HCT116 (cell line): ENCODE measurements around the gene MMP26.

Experiments used
- CTCF ChIP-seq, 3 experiments: fragments of 200-600 bp in 1 of 3; sonication (generic) in 1 of 3; IDR thresholded peaks in 2 of 3; conservative IDR thresholded peaks in 1 of 3; 2 replicates each; pipeline ENCODE4 v1.5.1; 2012 to 2017; ENCODE audit warnings: low read depth in 2 of 3, low read length in 2 of 3, antibody characterized with exemption in 1 of 3, borderline replicate concordance in 1 of 3, control low read depth in 1 of 3, mild to moderate bottlenecking in 1 of 3, mixed read lengths in 1 of 3, mixed run types in 1 of 3, moderate library complexity in 1 of 3; ENCODE audit not compliant: insufficient read depth in 1 of 3
- EZH2 ChIP-seq: fragments of 200-600 bp; sonication (generic); IDR thresholded peaks from 2 replicates; pipeline ENCODE4 v1.6.1; 2017; ENCODE audit warnings: antibody characterized with exemption, mixed run types
- EZH2phosphoT487 ChIP-seq: fragments of 200-600 bp; IDR thresholded peaks from 2 replicates; pipeline ENCODE4 v1.6.1; 2018; ENCODE audit warnings: antibody characterized with exemption, borderline replicate concordance
- JUND ChIP-seq: IDR thresholded peaks from 2 replicates; pipeline ENCODE4 v1.6.1; 2012
- MAX ChIP-seq: IDR thresholded peaks from 2 replicates; pipeline ENCODE4 v1.6.1; 2012
- POLR2A ChIP-seq: IDR thresholded peaks from 2 replicates; pipeline ENCODE4 v1.7.0; 2011; ENCODE audit warnings: borderline replicate concordance; ENCODE audit not compliant: insufficient read depth, insufficient read length; ENCODE audit errors: extremely low read depth
- POLR2AphosphoS5 ChIP-seq: IDR thresholded peaks from 2 replicates; pipeline ENCODE4 v1.6.1; 2011; ENCODE audit warnings: mild to moderate bottlenecking, low read depth, low read length, moderate library complexity
- RAD21 ChIP-seq: IDR thresholded peaks from 2 replicates; pipeline ENCODE4 v1.6.1; 2012; ENCODE audit warnings: low read depth, mild to moderate bottlenecking
- SRF ChIP-seq: IDR thresholded peaks from 2 replicates; pipeline ENCODE4 v1.6.1; 2012; ENCODE audit warnings: low read depth
- ZFX ChIP-seq: fragments of 450-650 bp; IDR thresholded peaks from 2 replicates; pipeline ENCODE4 v1.6.1; 2017
- TF ChIP-seq, protein P1 (sequence below): IDR thresholded peaks from 2 replicates; pipeline ENCODE4 v1.6.1; 2012
- TF ChIP-seq, protein P2 (sequence below): IDR thresholded peaks from 2 replicates; pipeline ENCODE4 v1.6.1; 2012; ENCODE audit warnings: low read depth

DNA sequence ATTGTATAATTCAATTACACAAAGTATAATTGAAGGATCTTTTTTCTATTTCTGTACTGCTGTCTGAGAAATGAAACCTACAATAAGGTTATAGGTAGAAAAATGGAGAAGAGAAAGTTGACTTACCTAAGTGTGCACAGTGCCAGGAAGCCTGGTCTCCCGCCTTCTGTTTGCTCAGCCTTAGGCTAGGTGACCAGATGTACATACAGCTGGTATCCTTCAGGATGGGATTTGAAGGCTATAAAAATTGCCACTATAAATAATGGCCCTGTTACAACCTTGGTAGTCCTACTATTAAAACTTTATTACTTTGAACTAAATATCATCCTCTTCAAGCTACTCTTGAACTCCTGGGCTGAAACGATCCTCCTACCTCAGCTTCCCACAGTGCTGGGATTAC is 26.6 kb upstream of the MMP26 start:
- TF ChIP-seq CTCF (IDR thresholded peaks at IDR 0.05 in 2 of 3, conservative IDR thresholded peaks at IDR 0.05 in 1 of 3; ENCODE audit: borderline replicate concordance in 1 of 3, insufficient read depth in 1 of 3, low read depth in 2 of 3, low read length in 2 of 3) (no peak), RAD21 (no peak), POLR2AphosphoS5 (no peak), POLR2A (no peak), SRF (no peak), JUND (no peak), EZH2 (no peak), EZH2phosphoT487 (no peak), MAX (no peak), ZFX (no peak)
- TF ChIP-seq, protein P1, sequence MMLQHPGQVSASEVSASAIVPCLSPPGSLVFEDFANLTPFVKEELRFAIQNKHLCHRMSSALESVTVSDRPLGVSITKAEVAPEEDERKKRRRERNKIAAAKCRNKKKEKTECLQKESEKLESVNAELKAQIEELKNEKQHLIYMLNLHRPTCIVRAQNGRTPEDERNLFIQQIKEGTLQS, result no peak
- TF ChIP-seq, protein P2, sequence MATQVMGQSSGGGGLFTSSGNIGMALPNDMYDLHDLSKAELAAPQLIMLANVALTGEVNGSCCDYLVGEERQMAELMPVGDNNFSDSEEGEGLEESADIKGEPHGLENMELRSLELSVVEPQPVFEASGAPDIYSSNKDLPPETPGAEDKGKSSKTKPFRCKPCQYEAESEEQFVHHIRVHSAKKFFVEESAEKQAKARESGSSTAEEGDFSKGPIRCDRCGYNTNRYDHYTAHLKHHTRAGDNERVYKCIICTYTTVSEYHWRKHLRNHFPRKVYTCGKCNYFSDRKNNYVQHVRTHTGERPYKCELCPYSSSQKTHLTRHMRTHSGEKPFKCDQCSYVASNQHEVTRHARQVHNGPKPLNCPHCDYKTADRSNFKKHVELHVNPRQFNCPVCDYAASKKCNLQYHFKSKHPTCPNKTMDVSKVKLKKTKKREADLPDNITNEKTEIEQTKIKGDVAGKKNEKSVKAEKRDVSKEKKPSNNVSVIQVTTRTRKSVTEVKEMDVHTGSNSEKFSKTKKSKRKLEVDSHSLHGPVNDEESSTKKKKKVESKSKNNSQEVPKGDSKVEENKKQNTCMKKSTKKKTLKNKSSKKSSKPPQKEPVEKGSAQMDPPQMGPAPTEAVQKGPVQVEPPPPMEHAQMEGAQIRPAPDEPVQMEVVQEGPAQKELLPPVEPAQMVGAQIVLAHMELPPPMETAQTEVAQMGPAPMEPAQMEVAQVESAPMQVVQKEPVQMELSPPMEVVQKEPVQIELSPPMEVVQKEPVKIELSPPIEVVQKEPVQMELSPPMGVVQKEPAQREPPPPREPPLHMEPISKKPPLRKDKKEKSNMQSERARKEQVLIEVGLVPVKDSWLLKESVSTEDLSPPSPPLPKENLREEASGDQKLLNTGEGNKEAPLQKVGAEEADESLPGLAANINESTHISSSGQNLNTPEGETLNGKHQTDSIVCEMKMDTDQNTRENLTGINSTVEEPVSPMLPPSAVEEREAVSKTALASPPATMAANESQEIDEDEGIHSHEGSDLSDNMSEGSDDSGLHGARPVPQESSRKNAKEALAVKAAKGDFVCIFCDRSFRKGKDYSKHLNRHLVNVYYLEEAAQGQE, result no peak
